Small intestine (tissue), 7 donors: ENCODE data around the gene MFNG. TPM values are rescaled to one million over a fixed set of nuclear protein-coding genes. Genes with fewer than 3 reads are reported as not detected.

Experiments
- DNase-seq, 2 donors: peaks; one replicate each; pipeline versions ENCODE4 v3.0.0 to v3.0.0-alpha.2; 2013
- FAIRE-seq: peaks from 2 replicates; lab custom pipeline; 2012; peaks lifted over from hg19 to GRCh38; lab: Jason Lieb, UNC
- H3K27ac ChIP-seq, 3 donors: one replicate each; pipeline ENCODE4 v1.5.1; 2013; ENCODE audit warnings: low read length in 2 of 3, mild to moderate bottlenecking in 2 of 3, control low read depth in 1 of 3, inconsistent platforms in 1 of 3, low read depth in 1 of 3, moderate library complexity in 1 of 3
- H3K27me3 ChIP-seq, 3 donors: one replicate each; pipeline ENCODE4 v1.6.1; 2013; ENCODE audit warnings: low read length in 3 of 3, inconsistent platforms in 1 of 3; ENCODE audit not compliant: control insufficient read depth in 3 of 3, insufficient read depth in 3 of 3
- H3K36me3 ChIP-seq, 3 donors: one replicate each; pipeline ENCODE4 v1.6.1; 2013; ENCODE audit warnings: low read length in 3 of 3, inconsistent platforms in 1 of 3, low read depth in 1 of 3, mild to moderate bottlenecking in 1 of 3, moderate library complexity in 1 of 3; ENCODE audit not compliant: control insufficient read depth in 3 of 3, insufficient read depth in 2 of 3
- H3K4me1 ChIP-seq, 3 donors: one replicate each; pipeline ENCODE4 v1.6.1; 2013; ENCODE audit warnings: low read length in 2 of 3, inconsistent platforms in 1 of 3, low read depth in 1 of 3, mild to moderate bottlenecking in 1 of 3, moderate library complexity in 1 of 3; ENCODE audit not compliant: control insufficient read depth in 3 of 3, insufficient read depth in 2 of 3
- H3K4me3 ChIP-seq, 3 donors: one replicate each; pipeline ENCODE4 v1.5.1; 2013; ENCODE audit warnings: low read length in 3 of 3, control low read depth in 1 of 3, inconsistent platforms in 1 of 3, low read depth in 1 of 3, mild to moderate bottlenecking in 1 of 3, moderate library complexity in 1 of 3
- H3K9me3 ChIP-seq, 2 donors: one replicate each; pipeline ENCODE4 v1.6.1; 2013; ENCODE audit warnings: low read depth in 1 of 2, low read length in 1 of 2; ENCODE audit not compliant: control insufficient read depth in 2 of 2, insufficient read depth in 1 of 2
- WGBS, 3 donors: extraction: QIAGEN DNeasy Blood & Tissue Kit; methylation state at CpG; one replicate each; pipeline ENCODE4 v1.1.7; 2013; 5-methylcytosine and 5-hydroxymethylcytosine counted together
- polyA plus RNA-seq, 4 donors: library from polyadenylated mRNA; stranded (reverse) in 3 of 4; unstranded in 1 of 4; fragments of 200-250 nt in 3 of 4; fragments of 120-200 nt in 1 of 4; gene quantifications; one replicate each; pipeline versions ENCODE4 v1.2.1 to v1.2.3, GENCODE V29; 2013
- donor health status: healthy with polysubstance abuse.
- donor health status: control.
- donor health status: control.
- donor health status: Bipolar disorder and iron deficiency.
- donor health status: healthy.

Gene MFNG
- polyA plus RNA-seq, 4 donors = 7.3 to 21.3 (median 19.9) TPM

GRCh38 chr22:37526376-37526775, 40.2 kb upstream of the MFNG start:
- H3K27ac ChIP-seq = no peak overlapping the region
- H3K9me3 ChIP-seq = no peaks in the 10 kb centered on the region
- no peaks in the 10 kb centered on the region for H3K36me3 ChIP-seq
- 40 to 77% (median 61%) methylated on average over 11 to 12 of the region's 12 CpGs for WGBS, 3 donors
- H3K27me3 ChIP-seq = no peaks in the 10 kb centered on the region
- FAIRE-seq (no peak), DNase-seq (no peak)
- peaks cover 2 to 29% (median 2%) of the 10 kb centered on the region in 3 donors for H3K4me1 ChIP-seq
- H3K4me3 ChIP-seq = no peak overlapping the region

- Histone ChIP-seq H3K27ac (peak overlapping the region in 1 of 3 donors; percentile 42), H3K27me3 (peaks cover 0 to 2% (median 0%) of the 10 kb centered on the region in 3 donors), H3K9me3 (no peaks in the 10 kb centered on the region), H3K4me1 (peaks cover 4 to 35% (median 4%) of the 10 kb centered on the region in 3 donors), H3K4me3 (no peak overlapping the region), H3K36me3 (no peaks in the 10 kb centered on the region)
- FAIRE-seq = no peak
- no peak for DNase-seq
- 55 to 67% (median 65%) methylated on average over 7 of the region's 7 CpGs for WGBS, 3 donors
These were observed 39.7 kb upstream of the MFNG start for GRCh38 chr22:37525746-37526350.

- DNase-seq = no peak
- H3K27ac ChIP-seq = peak overlapping the region in 1 of 3 donors; percentile 42
- 32 to 47% (median 46%) methylated on average over 10 of the region's 10 CpGs for WGBS, 3 donors
These were observed 39.0 kb upstream of the MFNG start for GRCh38 chr22:37525073-37525745.

GRCh38 chr22:37522482-37522881, 36.3 kb upstream of the MFNG start:
- peak in 1 of 2 donors; percentile 53 for DNase-seq
- H3K4me1 ChIP-seq = peaks cover 2 to 54% (median 4%) of the 10 kb centered on the region in 3 donors
- H3K9me3 ChIP-seq = no peaks in the 10 kb centered on the region
- no peak overlapping the region for H3K4me3 ChIP-seq
- 65 to 81% (median 73%) methylated on average over 6 of the region's 6 CpGs for WGBS, 3 donors
- H3K27me3 ChIP-seq = peaks cover 0 to 2% (median 0%) of the 10 kb centered on the region in 3 donors
- FAIRE-seq = no peak
- peaks cover 0 to 7% (median 0%) of the 10 kb centered on the region in 3 donors for H3K36me3 ChIP-seq
- H3K27ac ChIP-seq = peak overlapping the region in 2 of 3 donors; percentile 26 to 66

More at GRCh38 chr22:37525073-37525745, 39.0 kb upstream of the MFNG start:
- no peak for FAIRE-seq
- Histone ChIP-seq H3K4me1 (peaks cover 4 to 39% (median 6%) of the 10 kb centered on the region in 3 donors), H3K4me3 (no peak overlapping the region), H3K27me3 (peaks cover 0 to 2% (median 0%) of the 10 kb centered on the region in 3 donors), H3K9me3 (no peaks in the 10 kb centered on the region), H3K36me3 (no peaks in the 10 kb centered on the region)

- Histone ChIP-seq H3K4me3 (no peak overlapping the region), H3K4me1 (peaks cover 2 to 54% (median 4%) of the 10 kb centered on the region in 3 donors), H3K9me3 (no peaks in the 10 kb centered on the region), H3K36me3 (peaks cover 0 to 8% (median 0%) of the 10 kb centered on the region in 3 donors), H3K27ac (peak overlapping the region; percentile 8 to 66 (median 57)), H3K27me3 (peaks cover 0 to 2% (median 0%) of the 10 kb centered on the region in 3 donors)
- WGBS, 3 donors = 14 to 56% (median 42%) methylated on average over 13 to 14 of the region's 14 CpGs
- DNase-seq (peak; percentile 85 to 94), FAIRE-seq (no peak)
These were observed 35.1 kb upstream of the MFNG start for GRCh38 chr22:37521236-37521739.

GRCh38 chr22:37520776-37521191, 34.6 kb upstream of the MFNG start:
- Histone ChIP-seq H3K9me3 (no peaks in the 10 kb centered on the region), H3K4me3 (no peak overlapping the region), H3K36me3 (peaks cover 0 to 13% (median under 1%) of the 10 kb centered on the region in 3 donors), H3K27me3 (peaks cover 0 to 2% (median 0%) of the 10 kb centered on the region in 3 donors), H3K27ac (peak overlapping the region; percentile 8 to 66 (median 57)), H3K4me1 (peaks cover 2 to 54% (median 4%) of the 10 kb centered on the region in 3 donors)
- 20 to 43% (median 35%) methylated on average over 10 of the region's 10 CpGs for whole genome bisulfite sequencing, 3 donors
- FAIRE-seq = no peak
- no peak for DNase-seq

GRCh38 chr22:37519268-37520195, 33.3 kb upstream of the MFNG start, which contains the start of gene CARD10:
TSS of gene CARD10 (minus strand) at chr22:37519415. CDS start at chr22:37519200, 215 bp downstream.
- WGBS, 3 donors = 5 to 8% (median 6%) methylated on average over 46 to 99 of the region's 99 CpGs
- H3K4me1 ChIP-seq = peaks cover 2 to 50% (median 4%) of the 10 kb centered on the region in 3 donors
- peaks cover 0 to 2% (median 0%) of the 10 kb centered on the region in 3 donors for H3K27me3 ChIP-seq
- no peaks in the 10 kb centered on the region for H3K9me3 ChIP-seq
- DNase-seq (peak; percentile 63 to 84), FAIRE-seq (no peak)
- H3K36me3 ChIP-seq = peaks cover 0 to 25% (median 3%) of the 10 kb centered on the region in 3 donors
- H3K27ac ChIP-seq = peak within 1 kb of the TSS; percentile 68 to 98 (median 85)
- peak within 1 kb of the TSS; percentile 59 to 88 (median 69) for H3K4me3 ChIP-seq
